ENCODE results near the gene PELI3. TPM values are rescaled to one million over a fixed set of nuclear protein-coding genes. Genes with fewer than 3 reads are reported as not detected.

PELI3 gene
- total and polyA plus RNA-seq, 2 donors (not counting 1 experiment from before 2014, with no cell fraction given) = 3.2 to 15.6 TPM

GRCh38 chr11:66480117-66480938 lies 13.6 kb downstream of the PELI3 start, which contains the start of gene DPP3:
DPP3 (plus strand) TSS chr11:66480434; CDS start chr11:66482201, 1,767 bp downstream.
- WGBS (ENCODE audit: insufficient coverage) = under 1% methylated on average over 57 of the region's 62 CpGs
- Mint-ChIP-seq H3K9me3 (ENCODE audit: insufficient read depth) (no peaks in the 10 kb centered on the region), H3K4me1 (peaks cover 20% of the 10 kb centered on the region), H3K27ac (peak within 1 kb of the TSS; percentile 93), H3K27me3 (no peaks in the 10 kb centered on the region), H3K4me3 (peak within 1 kb of the TSS; percentile 92)
- H3K4me1 ChIP-seq (ENCODE audit: control insufficient read depth in 2 of 2, insufficient read depth in 2 of 2, low read length in 2 of 2) = peaks cover 10 to 20% of the 10 kb centered on the region in 2 donors
- ChIA-PET CTCF (interaction anchor here (0.7 to 3.6 kb wide), 14 partner anchors 12 to 198 kb away, joined by 3 to 45 read pairs (median 4); partner anchors contain the start of genes BBS1, MRPL11, PELI3 and RBM4), POLR2A (interaction anchor here (0.6 to 2.2 kb wide), 11 partner anchors 11 to 363 kb away, joined by 3 to 18 read pairs (median 5); partner anchors contain the start of genes BBS1, MRPL11, PELI3 and RBM4)
- DNase-seq = peak; percentile 96
- no peaks in the 10 kb centered on the region for H3K27me3 ChIP-seq (replicated peaks in 1 of 4; ENCODE audit: control extremely low read depth in 1 of 4, control insufficient read depth in 3 of 4, insufficient read depth in 4 of 4, low read length in 3 of 4)
- intact Hi-C loops (cut with micrococcal nuclease) = loop anchor here (1.0 to 2.0 kb wide), 6 partner anchors 14 to 198 kb away; partner anchors contain the start of genes ACTN3, BBS1, PELI3 and ZDHHC24
- peaks cover 0 to 7% of the 10 kb centered on the region in 2 experiments for H3K36me3 ChIP-seq (replicated peaks in 1 of 2; ENCODE audit: control extremely low read depth in 1 of 2, control insufficient read depth in 1 of 2, extremely low read depth in 1 of 2, insufficient read depth in 2 of 2, low read length in 1 of 2)
- H3K9ac ChIP-seq (ENCODE audit: low read length) = peak within 1 kb of the TSS; percentile 76
- H3K4me2 ChIP-seq (replicated peaks; ENCODE audit: low read depth, low read length, poor library complexity, severe bottlenecking) = peak within 1 kb of the TSS; percentile 88
- H3K4me3 ChIP-seq (ENCODE audit: control extremely low read depth in 1 of 5, extremely low read depth in 1 of 5, insufficient read depth in 1 of 5, low read depth in 2 of 5, low read length in 4 of 5) = peak within 1 kb of the TSS; percentile 36 to 92 (median 71)
- TF ChIP-seq CTCF (IDR thresholded peaks at IDR 0.05) = no peak
- TF ChIP-seq EZH2 (IDR thresholded peaks at IDR 0.05; ENCODE audit: borderline replicate concordance, insufficient read depth, low read depth, low read length, poor library complexity, severe bottlenecking) = no peak
- peaks cover 12% of the 10 kb centered on the region for H3K79me2 ChIP-seq (ENCODE audit: control insufficient read depth, insufficient read depth, low read length)
- no peaks in the 10 kb centered on the region for H4K20me1 ChIP-seq (ENCODE audit: control insufficient read depth, insufficient read depth, low read length, poor library complexity, severe bottlenecking)
- H2AFZ ChIP-seq (ENCODE audit: insufficient read depth, low read depth, low read length, poor library complexity, severe bottlenecking) = peak within 1 kb of the TSS; percentile 94
- ATAC-seq (ENCODE audit: low read depth) = peak; percentile 97
- peak within 1 kb of the TSS; percentile 63 to 85 for H3K27ac ChIP-seq (ENCODE audit: low read length in 2 of 2)
- H3K9me3 ChIP-seq (ENCODE audit: control extremely low read depth in 1 of 3, control insufficient read depth in 2 of 3, insufficient read depth in 1 of 3, low read length in 2 of 3) = no peaks in the 10 kb centered on the region
